Measurements from ENCODE around the gene CST6. TPM values are rescaled to one million over a fixed set of nuclear protein-coding genes. Genes with fewer than 3 reads are reported as not detected.
A peak's percentile ranks its signal among the peaks of the same experiment; 100 is the strongest.

Gene CST6
- total and polyA plus RNA-seq, 2 of the 13 experiments (the other 11 are each of a cell fraction or from before 2014, with no cell fraction given): not detected

DNA sequence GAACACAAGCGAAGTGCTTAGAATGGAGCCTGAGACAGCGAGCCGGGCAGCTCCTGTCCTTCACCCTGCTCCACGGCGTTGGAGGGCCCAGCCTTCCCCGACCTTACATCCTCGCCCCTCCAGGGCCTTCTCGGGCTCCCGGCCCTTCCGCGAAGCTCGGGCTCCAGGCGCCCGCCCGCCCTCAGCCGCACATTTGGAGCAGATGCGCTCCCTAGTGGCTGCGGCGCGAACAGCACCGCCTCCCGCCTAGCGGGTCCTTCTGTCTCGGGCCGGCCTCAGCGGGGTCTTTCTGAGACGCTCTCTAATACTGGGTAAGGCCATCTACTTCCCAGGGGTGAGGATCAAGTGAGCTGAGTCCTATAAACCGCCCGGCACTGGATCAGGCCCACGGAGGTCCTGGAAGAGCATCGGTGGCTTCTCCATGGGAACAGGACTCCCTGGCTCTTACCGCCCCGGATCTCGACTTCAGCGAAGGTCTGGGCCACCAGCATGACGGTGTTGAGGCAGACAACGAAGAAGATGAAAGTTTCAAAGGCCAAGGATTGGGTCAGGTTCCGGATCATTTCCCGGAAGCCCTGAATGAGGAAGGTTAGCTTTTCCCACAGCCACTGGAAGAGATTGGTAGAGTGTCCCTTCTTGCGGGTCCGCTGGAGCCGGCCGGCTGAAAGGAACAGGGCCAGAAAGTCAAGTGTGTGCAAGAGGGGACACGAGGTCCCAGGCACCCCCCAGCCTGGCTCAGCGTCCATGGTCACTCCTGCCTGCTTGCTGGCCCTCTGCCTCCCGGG is 10.8 kb downstream of the CST6 start (continued):
- no peak for TF ChIP-seq ZBTB2 (CRISPR knock-in tag; IDR thresholded peaks at IDR 0.05; ENCODE audit: low read depth)
- peak; percentile 33; the same call in 1 of the 2 replicates for TF ChIP-seq SAP130 (CRISPR knock-in tag; IDR thresholded peaks at IDR 0.05; ENCODE audit: low read depth)
- TF ChIP-seq NONO (IDR thresholded peaks at IDR 0.05): no peak
- TF ChIP-seq NONO (CRISPR knock-in tag; conservative IDR thresholded peaks at IDR 0.05): no peak
- TF ChIP-seq, protein P1, sequence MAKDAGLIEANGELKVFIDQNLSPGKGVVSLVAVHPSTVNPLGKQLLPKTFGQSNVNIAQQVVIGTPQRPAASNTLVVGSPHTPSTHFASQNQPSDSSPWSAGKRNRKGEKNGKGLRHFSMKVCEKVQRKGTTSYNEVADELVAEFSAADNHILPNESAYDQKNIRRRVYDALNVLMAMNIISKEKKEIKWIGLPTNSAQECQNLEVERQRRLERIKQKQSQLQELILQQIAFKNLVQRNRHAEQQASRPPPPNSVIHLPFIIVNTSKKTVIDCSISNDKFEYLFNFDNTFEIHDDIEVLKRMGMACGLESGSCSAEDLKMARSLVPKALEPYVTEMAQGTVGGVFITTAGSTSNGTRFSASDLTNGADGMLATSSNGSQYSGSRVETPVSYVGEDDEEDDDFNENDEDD (CRISPR knock-in tag; IDR thresholded peaks at IDR 0.05; ENCODE audit: borderline replicate concordance): peak; percentile 55; the same call in 1 of the 2 replicates
- TF ChIP-seq RFX3 (CRISPR knock-in tag; IDR thresholded peaks at IDR 0.05): no peak
- TF ChIP-seq ZNF34 (CRISPR knock-in tag; IDR thresholded peaks at IDR 0.05; ENCODE audit: borderline replicate concordance): no peak
- TF ChIP-seq ZNF766 (CRISPR knock-in tag; IDR thresholded peaks at IDR 0.05; ENCODE audit: borderline replicate concordance): 0 out of 2 replicates have a peak, but pooled peaks have one; percentile 48
- TF ChIP-seq CREB3 (CRISPR knock-in tag; IDR thresholded peaks at IDR 0.05): peak; percentile 59; the same call in 1 of the 2 replicates
- peak in 1 of 2 experiments; percentile 58; a peak in 2 of 4 replicates for TF ChIP-seq KLF16 (CRISPR knock-in tag; IDR thresholded peaks at IDR 0.05)
- no peak for TF ChIP-seq ZNF496 (CRISPR knock-in tag; IDR thresholded peaks at IDR 0.05; ENCODE audit: insufficient replicate concordance)
- peak; percentile 12; the same call in 1 of the 2 replicates for TF ChIP-seq POGZ (CRISPR knock-in tag; IDR thresholded peaks at IDR 0.05)
- TF ChIP-seq ZNF142 (CRISPR knock-in tag; IDR thresholded peaks at IDR 0.05): peak; percentile 99

Data from HepG2 (cell line).